MCF 10A (cell line): ENCODE data around the gene UBR1. TPM values are rescaled to one million over a fixed set of nuclear protein-coding genes. Genes with fewer than 3 reads are reported as not detected.
A peak's percentile ranks its signal among the peaks of the same experiment; 100 is the strongest.

Source experiments
- BruUV-seq: library from RNA; stranded (reverse); fragments of 400-500 nt; replicated peaks from 2 replicates; lab custom pipeline; 2021; lab: Mats Ljungman, UMichigan
- CTCF ChIA-PET: fragments of 300-600 bp; sonication (Branson Sonifier 250); formaldehyde crosslinking; extraction: SDS; loops from one replicate; lab custom pipeline; 2021; ENCODE audit warnings: antibody characterized with exemption, inconsistent platforms; lab: Yijun Ruan, JAX
- POLR2A ChIA-PET: fragments of 300-600, 350-650 bp; sonication (Branson Sonifier 250); formaldehyde crosslinking; extraction: SDS; loops from one replicate; lab custom pipeline; 2020; ENCODE audit warnings: antibody characterized with exemption, inconsistent platforms; lab: Yijun Ruan, JAX
- DNase-seq: peaks from one replicate; pipeline ENCODE4 v3.0.0-alpha.2; 2018; ENCODE audit not compliant: unreplicated experiment
- H3K27ac Mint-ChIP-seq: one replicate; pipeline ENCODE4 v1.8.0; 2022; ENCODE audit warnings: mild to moderate bottlenecking, low read depth, mixed read lengths; ENCODE audit not compliant: unreplicated experiment
- H3K27me3 Mint-ChIP-seq: one replicate; pipeline ENCODE4 v1.8.0; 2022; ENCODE audit warnings: mixed read lengths; ENCODE audit not compliant: insufficient read depth, unreplicated experiment
- H3K36me3 Mint-ChIP-seq: one replicate; pipeline ENCODE4 v1.8.0; 2022; ENCODE audit warnings: mild to moderate bottlenecking, moderate library complexity, mixed read lengths; ENCODE audit not compliant: insufficient read depth, unreplicated experiment
- H3K4me1 Mint-ChIP-seq: one replicate; pipeline ENCODE4 v1.8.0; 2022; ENCODE audit warnings: mixed read lengths; ENCODE audit not compliant: insufficient read depth, unreplicated experiment
- H3K4me3 Mint-ChIP-seq: one replicate; pipeline ENCODE4 v1.8.0; 2022; ENCODE audit warnings: mild to moderate bottlenecking, moderate library complexity, mixed read lengths; ENCODE audit not compliant: unreplicated experiment
- H3K9me3 Mint-ChIP-seq: one replicate; pipeline ENCODE4 v1.8.0; 2022; ENCODE audit warnings: mixed read lengths; ENCODE audit not compliant: unreplicated experiment
- intact Hi-C: fragments of 100-400 bp; cut with micrococcal nuclease; formaldehyde crosslinking; loops from 2 replicates; pipeline ENCODE4 v1.14.1; 2022
- total RNA-seq: library from RNA; stranded (reverse); gene quantifications from 2 replicates; pipeline ENCODE4 v1.2.3, GENCODE V29; 2022
- TF ChIP-seq, protein P1 (sequence below): fragments of 200-600 bp; IDR thresholded peaks from one replicate; pipeline ENCODE4 v1.8.0; 2022; ENCODE audit warnings: antibody characterized with exemption, mild to moderate bottlenecking; ENCODE audit not compliant: unreplicated experiment

Gene UBR1
- total RNA-seq, 1 experiment from 2014 or later, result 25.6 TPM

- Mint-ChIP-seq H3K36me3 (peaks cover 27% of the 10 kb centered on the region), H3K4me3 (no peak overlapping the region), H3K9me3 (no peaks in the 10 kb centered on the region), H3K27ac (peak overlapping the region; percentile 27), H3K27me3 (no peaks in the 10 kb centered on the region), H3K4me1 (peaks cover 15% of the 10 kb centered on the region)
- TF ChIP-seq, protein P1, sequence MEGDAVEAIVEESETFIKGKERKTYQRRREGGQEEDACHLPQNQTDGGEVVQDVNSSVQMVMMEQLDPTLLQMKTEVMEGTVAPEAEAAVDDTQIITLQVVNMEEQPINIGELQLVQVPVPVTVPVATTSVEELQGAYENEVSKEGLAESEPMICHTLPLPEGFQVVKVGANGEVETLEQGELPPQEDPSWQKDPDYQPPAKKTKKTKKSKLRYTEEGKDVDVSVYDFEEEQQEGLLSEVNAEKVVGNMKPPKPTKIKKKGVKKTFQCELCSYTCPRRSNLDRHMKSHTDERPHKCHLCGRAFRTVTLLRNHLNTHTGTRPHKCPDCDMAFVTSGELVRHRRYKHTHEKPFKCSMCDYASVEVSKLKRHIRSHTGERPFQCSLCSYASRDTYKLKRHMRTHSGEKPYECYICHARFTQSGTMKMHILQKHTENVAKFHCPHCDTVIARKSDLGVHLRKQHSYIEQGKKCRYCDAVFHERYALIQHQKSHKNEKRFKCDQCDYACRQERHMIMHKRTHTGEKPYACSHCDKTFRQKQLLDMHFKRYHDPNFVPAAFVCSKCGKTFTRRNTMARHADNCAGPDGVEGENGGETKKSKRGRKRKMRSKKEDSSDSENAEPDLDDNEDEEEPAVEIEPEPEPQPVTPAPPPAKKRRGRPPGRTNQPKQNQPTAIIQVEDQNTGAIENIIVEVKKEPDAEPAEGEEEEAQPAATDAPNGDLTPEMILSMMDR, result no peak
- no TSS peak for BruUV-seq
- no peak for DNase-seq
- POLR2A ChIA-PET, result interaction anchor here (0.6 kb wide), 1 partner anchor 31 kb away, joined by 3 read pairs; no protein-coding TSS in a partner anchor
- CTCF ChIA-PET, result no interaction called here
- intact Hi-C loops, result no loop called here
Measured at GRCh38 chr15:43095243-43095642, 10.6 kb downstream of the UBR1 start.

GRCh38 chr15:43094416-43095030, 11.3 kb downstream of the UBR1 start:
- no peak for DNase-seq
- CTCF ChIA-PET, result no interaction called here
- H3K27ac Mint-ChIP-seq, result peak overlapping the region; percentile 27
- no peaks in the 10 kb centered on the region for H3K9me3 Mint-ChIP-seq
- peaks cover 25% of the 10 kb centered on the region for H3K36me3 Mint-ChIP-seq
- H3K4me1 Mint-ChIP-seq, result peaks cover 12% of the 10 kb centered on the region
- no TSS peak for BruUV-seq
- H3K27me3 Mint-ChIP-seq, result no peaks in the 10 kb centered on the region
- no peak overlapping the region for H3K4me3 Mint-ChIP-seq
- POLR2A ChIA-PET, result interaction anchor here (1.2 to 2.0 kb wide), 2 partner anchors 9 to 12 kb away, joined by 3 to 8 read pairs; no protein-coding TSS in a partner anchor
- intact Hi-C loops, result no loop called here
- TF ChIP-seq, protein P1, result no peak

- H3K36me3 Mint-ChIP-seq, result peaks cover 25% of the 10 kb centered on the region
- ChIA-PET POLR2A (interaction anchor here (0.7 to 2.0 kb wide), 4 partner anchors 11 to 803 kb away, joined by 3 to 8 read pairs (median 4); no protein-coding TSS in a partner anchor), CTCF (no interaction called here)
- DNase-seq, result no peak
- TF ChIP-seq, protein P1, result no peak
- H3K9me3 Mint-ChIP-seq, result no peaks in the 10 kb centered on the region
- BruUV-seq, result no TSS peak
- intact Hi-C loops, result no loop called here
- H3K4me1 Mint-ChIP-seq, result peaks cover 12% of the 10 kb centered on the region
- no peak overlapping the region for H3K4me3 Mint-ChIP-seq
- H3K27me3 Mint-ChIP-seq, result no peaks in the 10 kb centered on the region
- no peak overlapping the region for H3K27ac Mint-ChIP-seq
Measured at GRCh38 chr15:43093026-43093425, 12.8 kb downstream of the UBR1 start.

DNA sequence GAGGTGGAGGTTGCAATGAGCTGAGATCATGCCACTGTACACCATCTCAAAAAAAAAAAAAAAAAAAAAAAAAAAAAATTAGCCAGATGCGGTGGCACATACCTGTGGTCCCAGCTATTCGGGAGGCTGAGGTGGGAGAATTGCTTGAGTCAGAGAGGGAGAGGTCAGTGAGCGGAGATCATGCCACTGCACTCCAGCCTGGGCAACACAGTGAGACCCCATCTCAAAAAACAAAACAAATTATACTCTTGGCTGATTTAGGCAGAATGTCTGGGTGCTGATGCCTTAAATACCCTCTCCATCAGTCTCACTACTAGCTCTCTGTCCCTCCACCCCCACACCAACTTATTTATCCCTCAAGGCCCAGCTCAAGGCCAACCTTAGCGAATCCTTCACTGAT, 14.0 kb downstream of the UBR1 start:
- intact Hi-C loops, result no loop called here
- no peak overlapping the region for H3K4me3 Mint-ChIP-seq
- ChIA-PET POLR2A (interaction anchor here (0.5 to 1.0 kb wide), 2 partner anchors 12 to 1119 kb away, joined by 4 to 6 read pairs; partner anchors contain the start of gene EHD4), CTCF (no interaction called here)
- H3K27ac Mint-ChIP-seq, result no peak overlapping the region
- TF ChIP-seq, protein P1, result no peak
- BruUV-seq, result no TSS peak
- H3K4me1 Mint-ChIP-seq, result peaks cover 17% of the 10 kb centered on the region
- DNase-seq, result no peak
- H3K9me3 Mint-ChIP-seq, result no peaks in the 10 kb centered on the region
- H3K27me3 Mint-ChIP-seq, result no peaks in the 10 kb centered on the region
- H3K36me3 Mint-ChIP-seq, result peaks cover 27% of the 10 kb centered on the region
